HG02610 (cell line): ENCODE data around the gene SPSB2.

ENCODE experiments used
- ATAC-seq: cut with Tn5 transposase; IDR thresholded peaks from one replicate; pipeline ENCODE4 v1.9.1; 2021; ENCODE audit warnings: mild to moderate bottlenecking, moderate library complexity; ENCODE audit not compliant: unreplicated experiment

The SPSB2 gene

DNA sequence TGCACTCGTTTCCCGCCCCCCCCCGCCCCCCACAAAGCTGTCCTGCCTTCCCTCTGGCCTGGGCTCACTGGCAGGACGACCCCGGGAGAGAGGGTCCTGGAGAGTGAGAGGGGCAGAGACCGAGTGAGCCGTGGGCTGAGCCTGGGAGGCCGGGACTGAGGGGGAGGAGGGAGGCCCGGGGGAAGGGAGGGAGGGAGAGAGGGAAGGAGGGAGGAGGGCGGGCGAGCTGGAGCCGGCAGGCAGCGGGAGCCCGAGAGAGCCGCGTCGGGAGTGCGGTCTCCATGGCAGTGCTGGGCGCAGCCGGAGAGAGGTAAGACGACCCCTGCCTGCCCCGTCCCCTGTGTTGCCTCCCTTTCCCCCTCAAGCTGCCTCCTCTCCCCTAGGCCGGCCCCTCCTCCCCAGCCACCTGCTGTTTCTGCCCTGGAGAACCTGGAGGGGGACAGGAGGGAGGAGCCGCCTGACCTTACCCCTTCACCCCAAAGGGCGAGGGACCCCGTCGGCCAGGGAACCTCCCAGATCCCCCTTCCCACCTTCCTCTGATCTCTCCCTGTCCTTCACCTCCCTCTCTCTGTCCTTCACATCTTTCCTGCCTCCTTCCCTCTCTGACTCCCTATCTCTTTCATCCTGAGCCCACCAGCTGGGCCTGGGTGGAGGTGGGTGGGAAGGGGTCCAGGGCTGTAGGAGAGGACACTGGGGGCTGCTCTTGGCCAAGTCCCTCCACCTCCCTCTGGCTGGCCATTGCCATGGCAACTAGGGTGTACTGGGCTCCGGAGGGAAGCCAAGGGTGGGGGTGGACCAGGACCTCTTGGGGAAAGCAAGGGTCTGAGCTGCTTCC is 51.3 kb downstream of the SPSB2 start, which contains the start of gene GPR162:
Gene GPR162, plus strand, starts transcription at position 231 of the 835 bp plus-strand sequence. CDS start 2,078 bp downstream, outside the sequence.
- ATAC-seq: no peak
